ENCODE data around the gene CYB561D1.

DNA sequence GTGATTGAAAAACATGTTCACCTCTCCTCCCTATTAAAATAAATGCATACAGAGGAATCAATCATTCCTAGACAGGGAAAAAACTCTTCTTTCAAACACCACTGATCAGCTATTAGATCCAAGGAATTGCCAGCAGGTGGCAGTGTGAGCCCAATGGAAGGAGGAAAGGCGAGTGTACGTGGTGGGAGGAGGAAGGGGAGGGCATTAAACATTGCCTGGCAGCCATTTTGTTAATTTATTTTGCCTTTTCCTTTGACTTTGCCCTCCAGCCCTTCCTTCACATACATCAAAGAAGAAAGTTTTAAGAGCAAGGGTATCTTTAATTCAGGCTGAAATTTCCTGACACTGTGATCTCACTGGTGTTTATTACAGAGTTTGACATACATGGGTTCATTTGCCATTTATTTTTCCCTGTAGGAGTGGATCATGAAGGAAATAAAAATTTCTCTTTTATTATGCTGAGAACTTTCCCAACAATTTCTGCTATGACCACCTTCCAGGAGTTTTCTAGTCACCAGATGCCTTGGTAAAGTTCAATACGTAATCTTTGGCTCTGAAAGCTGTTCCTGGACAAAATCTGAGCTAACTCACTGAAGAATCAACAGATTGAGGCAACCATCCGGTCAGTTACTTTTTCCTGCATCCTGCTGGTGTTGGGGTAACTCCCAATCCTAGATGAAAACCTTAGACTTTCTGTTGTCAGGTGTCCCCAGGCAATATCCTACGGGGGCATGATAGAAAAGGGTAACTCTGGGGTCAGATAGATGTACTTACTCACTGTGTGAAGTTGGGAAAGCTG lies 52.6 kb downstream of the CYB561D1 start:
- TF ChIP-seq, protein P1, sequence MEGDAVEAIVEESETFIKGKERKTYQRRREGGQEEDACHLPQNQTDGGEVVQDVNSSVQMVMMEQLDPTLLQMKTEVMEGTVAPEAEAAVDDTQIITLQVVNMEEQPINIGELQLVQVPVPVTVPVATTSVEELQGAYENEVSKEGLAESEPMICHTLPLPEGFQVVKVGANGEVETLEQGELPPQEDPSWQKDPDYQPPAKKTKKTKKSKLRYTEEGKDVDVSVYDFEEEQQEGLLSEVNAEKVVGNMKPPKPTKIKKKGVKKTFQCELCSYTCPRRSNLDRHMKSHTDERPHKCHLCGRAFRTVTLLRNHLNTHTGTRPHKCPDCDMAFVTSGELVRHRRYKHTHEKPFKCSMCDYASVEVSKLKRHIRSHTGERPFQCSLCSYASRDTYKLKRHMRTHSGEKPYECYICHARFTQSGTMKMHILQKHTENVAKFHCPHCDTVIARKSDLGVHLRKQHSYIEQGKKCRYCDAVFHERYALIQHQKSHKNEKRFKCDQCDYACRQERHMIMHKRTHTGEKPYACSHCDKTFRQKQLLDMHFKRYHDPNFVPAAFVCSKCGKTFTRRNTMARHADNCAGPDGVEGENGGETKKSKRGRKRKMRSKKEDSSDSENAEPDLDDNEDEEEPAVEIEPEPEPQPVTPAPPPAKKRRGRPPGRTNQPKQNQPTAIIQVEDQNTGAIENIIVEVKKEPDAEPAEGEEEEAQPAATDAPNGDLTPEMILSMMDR (IDR thresholded peaks at IDR 0.05): peak; percentile 71 to 98 (median 90)
- no peak for TF ChIP-seq POLR2A (IDR thresholded peaks at IDR 0.05)
